Measurements from ENCODE around the gene PIM3.
A peak's percentile ranks its signal among the peaks of the same experiment; 100 is the strongest.

PIM3 gene

DNA sequence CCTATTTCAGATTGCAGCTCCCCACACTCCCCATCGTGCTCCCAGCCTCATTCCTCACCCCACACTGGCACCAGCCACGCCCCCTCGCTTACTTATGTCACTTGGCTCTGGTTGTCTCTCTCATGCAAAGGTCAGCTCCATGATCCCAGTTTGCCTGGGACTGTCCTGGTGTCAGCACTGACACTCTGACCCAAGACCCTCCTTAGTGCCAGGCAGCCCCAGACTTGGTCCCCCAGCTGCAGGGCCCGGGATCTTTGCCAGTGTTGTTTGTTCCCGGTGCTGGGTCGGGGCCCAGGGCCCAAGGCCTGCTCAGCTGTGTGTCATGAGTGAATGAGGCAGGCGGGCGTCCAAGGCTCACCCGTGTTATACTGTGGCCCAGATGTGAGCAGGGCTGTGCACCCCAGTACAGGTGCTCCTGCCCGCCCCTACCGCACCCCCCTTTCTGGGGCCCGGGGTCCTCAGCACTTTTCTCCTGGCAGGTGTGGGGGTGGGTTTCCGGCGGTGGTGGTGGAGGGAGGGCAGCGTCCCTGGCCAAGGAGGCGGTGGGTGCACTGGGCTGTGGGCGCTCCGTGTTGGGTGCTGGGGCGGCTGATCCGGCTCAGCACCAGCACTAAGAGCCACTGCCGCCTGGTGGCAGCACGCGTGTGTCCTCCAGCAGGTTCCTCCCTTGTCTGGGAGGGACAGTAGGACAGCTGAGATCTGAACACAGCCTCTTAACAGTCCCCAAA is 32.5 kb downstream of the PIM3 start:
- peak; percentile 45 for DNase-seq

GRCh38 chr22:49993649-49994360 is 33.2 kb downstream of the PIM3 start:
- DNase-seq: no peak

- no peak for DNase-seq
These were observed 33.9 kb downstream of the PIM3 start for GRCh38 chr22:49994361-49995040.

- no peak for DNase-seq
These were observed 34.4 kb downstream of the PIM3 start for GRCh38 chr22:49995041-49995360.

GRCh38 chr22:49995361-49996118 is 35.0 kb downstream of the PIM3 start:
- DNase-seq: no peak

GRCh38 chr22:49996119-49996517 is 35.5 kb downstream of the PIM3 start:
- DNase-seq: no peak

- DNase-seq: no peak
These were observed 36.1 kb downstream of the PIM3 start for GRCh38 chr22:49996518-49997250.

DNA sequence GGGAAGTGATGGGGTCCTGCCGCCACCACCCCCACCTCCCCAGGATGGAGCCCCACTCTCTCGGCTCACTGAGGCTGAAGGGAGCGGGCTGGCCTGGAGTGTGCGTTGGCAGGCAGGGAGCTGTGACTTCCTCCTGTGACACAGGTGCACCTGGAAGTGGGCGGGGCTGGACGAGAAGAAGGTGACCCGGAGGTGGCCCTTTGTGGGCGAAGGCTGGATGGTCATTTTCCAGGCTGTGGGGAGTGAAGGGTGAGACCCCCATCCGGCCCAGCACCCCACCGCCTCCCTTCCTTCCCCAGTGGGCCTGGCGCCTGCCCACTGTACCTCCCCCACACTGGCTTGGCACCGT is 36.7 kb downstream of the PIM3 start:
- DNase-seq: no peak

DNA sequence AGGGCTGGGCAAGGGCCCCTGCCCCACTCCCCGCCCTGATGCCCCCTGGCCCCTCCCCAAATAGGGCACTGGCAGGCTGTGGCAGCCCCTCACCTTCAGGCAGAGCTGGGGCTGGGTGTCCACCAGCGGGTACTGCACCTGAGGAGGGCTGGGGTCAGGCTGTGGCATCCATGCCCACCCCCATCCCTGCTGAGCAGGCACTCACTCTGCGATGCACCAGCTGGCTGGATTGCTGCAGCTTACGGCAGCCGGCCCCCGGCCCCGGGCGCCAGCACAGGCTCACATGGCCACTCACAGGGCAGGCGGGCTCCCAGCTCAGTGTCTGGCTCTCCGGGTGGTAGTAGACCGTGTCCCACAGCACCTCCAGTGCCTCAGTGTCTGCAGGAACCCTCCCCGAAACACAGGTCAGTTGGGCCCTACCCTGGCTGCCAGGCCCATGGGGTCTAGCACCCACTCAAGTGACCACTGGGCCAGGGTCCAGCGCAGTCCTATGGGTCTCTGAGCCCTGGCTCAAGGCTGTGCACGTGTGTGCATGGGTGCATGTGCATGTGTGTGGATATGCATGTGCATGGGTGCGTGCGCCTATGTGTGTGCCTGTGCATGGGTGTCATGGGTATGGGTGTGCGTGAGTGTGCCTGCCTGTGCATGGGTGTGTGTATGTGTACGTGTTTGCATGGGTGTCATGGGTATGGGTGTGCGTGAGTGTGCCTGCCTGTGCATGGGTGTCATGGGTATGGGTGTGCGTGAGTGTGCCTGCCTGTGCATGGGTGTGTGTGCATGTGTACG is 37.6 kb downstream of the PIM3 start:
- no peak for DNase-seq

DNA sequence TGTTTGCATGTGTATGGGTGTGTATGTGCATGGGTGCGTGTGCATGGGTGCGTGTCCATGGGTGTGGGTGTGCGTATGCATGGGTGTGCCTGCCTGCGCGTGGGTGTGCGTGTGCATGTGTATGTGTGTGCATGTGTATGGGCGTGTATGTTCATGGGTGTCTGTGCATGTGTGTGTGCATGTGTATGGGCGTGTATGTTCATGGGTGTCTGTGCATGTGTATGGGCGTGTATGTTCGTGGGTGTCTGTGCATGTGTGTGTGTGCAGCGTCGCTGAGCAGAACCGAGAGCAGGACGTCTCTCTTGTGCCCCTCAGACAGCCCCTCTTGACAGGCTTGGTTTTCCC is 38.1 kb downstream of the PIM3 start:
- DNase-seq: no peak

GRCh38 chr22:49999063-49999945 is 38.7 kb downstream of the PIM3 start:
- DNase-seq: no peak

- no peak for DNase-seq
These were observed 39.5 kb downstream of the PIM3 start for GRCh38 chr22:49999946-50000586.

DNA sequence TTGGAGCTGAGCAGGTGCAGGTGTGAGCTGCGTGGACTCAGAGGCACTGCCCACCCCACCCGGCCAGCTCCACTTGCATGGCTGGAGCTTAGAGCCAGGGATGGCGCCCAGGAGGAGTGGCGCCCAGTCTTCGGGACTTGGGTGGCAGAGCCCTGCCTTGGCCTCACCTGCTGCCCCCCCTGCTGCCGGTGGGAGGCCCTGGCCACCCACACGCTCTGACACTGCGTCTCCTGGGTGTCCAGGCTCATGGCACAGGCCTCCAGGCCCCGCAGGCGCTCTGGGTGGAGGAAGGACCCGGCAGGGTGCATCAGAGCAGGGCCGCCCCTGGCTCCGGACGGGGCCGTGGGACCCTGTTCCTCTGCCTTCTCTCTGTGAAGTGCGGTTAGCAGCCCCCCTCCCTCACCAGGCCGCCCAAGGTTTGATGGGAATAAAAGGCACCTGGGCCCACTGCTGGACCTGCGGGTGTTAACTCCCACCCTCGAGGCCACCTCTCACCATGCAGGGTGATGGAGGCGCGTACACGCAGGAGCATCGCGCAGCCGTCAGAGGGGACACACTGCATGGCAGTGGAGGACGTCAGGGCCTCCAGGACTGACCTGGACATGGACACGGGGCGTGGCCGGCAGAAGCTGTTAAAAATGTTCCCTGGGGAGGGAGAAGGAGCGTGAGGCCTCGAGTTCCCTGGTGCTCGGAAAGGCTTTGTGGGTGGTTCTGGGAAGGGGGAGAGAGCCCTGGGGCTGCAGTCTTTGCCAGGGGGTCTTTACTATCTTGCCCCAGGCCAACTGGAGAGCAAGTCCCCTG is 40.2 kb downstream of the PIM3 start:
- DNase-seq: no peak

DNA sequence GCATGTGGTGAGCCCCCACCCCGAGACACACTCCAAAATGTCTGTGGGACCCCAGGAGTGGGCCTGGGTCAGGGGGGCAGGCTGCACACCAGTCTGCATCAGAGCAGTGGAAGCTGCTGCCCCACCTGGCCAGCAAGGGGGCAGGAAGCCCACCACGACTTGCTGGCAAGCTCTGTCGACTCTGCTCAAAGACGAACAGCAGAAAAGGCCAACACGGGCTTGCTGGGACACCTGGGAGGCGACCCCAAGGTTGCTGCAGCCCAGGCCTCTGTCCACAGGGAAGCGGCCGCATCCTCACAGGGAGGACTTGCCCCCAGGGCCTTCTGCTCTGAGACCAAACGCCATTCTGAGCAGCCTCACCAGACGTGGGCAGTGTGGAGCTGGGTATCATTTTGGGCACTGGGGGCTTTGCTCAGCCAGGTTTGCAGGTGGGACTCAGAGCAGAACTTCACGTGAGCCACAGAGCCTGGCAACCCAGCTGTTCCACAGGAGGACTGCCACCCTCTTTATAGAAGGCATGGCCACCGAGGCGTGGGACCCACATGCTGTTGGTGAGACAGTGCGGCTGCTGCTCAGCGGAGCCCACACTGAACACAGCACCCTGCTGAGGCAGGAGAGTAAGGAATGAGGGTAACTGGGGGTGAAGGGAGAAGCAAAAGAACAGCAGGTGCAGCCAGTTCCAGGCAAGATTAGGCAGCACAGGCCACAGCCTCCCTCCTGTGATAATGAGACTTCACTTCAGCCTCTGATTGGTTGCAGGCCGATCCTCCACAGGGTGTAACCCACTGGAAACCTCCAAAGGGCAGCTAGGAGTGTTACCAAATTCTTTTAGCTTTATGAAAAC is 41.0 kb downstream of the PIM3 start:
- no peak for DNase-seq

DNA sequence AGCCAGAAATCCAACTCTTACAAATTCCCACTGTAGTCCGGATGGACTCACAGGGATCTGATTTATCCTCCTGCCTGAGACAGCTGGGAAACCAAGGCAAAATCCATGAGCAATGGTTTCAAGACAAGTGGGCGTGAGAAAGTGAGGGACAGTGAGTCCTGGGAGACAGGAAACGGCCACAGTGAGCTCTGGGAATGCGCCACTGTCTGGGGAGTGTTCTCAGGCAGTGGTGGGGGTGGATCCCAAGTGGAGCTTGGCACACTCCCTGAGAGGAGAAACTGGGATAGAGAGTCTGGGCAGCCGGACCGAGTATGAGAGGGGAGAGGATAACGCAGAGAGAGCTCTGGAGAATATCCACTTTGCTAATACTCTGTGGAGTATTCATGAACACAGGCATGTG is 42.2 kb downstream of the PIM3 start:
- DNase-seq: no peak

DNA sequence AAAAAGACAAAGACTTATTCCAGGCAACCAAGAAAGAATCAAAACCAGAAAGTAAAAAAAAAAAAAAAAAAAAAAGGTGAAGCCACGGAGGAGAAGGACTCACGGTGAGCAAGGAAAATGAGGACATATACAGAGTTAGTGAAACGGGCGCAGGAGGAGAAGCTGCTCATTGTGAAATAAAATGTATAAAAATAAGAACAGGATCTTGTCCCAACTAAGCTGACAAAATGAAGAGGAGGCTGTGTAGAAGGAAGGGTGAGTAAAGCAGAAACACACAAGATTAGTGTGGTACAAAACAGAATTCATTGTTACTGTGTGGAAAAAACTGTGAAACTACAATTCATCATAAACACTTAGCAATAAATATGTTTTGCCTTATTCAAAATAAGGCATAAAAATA is 44.3 kb downstream of the PIM3 start:
- DNase-seq: no peak

- no peak for DNase-seq
These were observed 46.5 kb downstream of the PIM3 start for GRCh38 chr22:50007057-50007511.

Data from NCI-H1694 treated with DMSO at 0.1 percent for 48 hours (cell line).